Astrocyte of the hippocampus (primary cell): ENCODE data around the gene NCOA1.
"Not testable (repeated sequence)": the region's sequence is repeated elsewhere in the genome, so short reads cannot be mapped to it uniquely, and the experiment has no call there.

Experiments
- DNase-seq: peaks from one replicate; pipeline ENCODE4 v3.0.0; 2011; ENCODE audit warnings: low read depth, low spot score

The NCOA1 gene

GRCh38 chr2:24474053-24474452 is 17.0 kb upstream of the NCOA1 start:
- DNase-seq, result no peak

- DNase-seq, result no peak
Measured at GRCh38 chr2:24477229-24477628, 13.8 kb upstream of the NCOA1 start.

- DNase-seq, result no peak
Measured at GRCh38 chr2:24478243-24478642, 12.8 kb upstream of the NCOA1 start.

- DNase-seq, result no peak
Measured at GRCh38 chr2:24480245-24480644, 10.8 kb upstream of the NCOA1 start.

- DNase-seq, result no peak
Measured at GRCh38 chr2:24482251-24482971, 8.6 kb upstream of the NCOA1 start.

- no peak for DNase-seq
Measured at GRCh38 chr2:24482972-24483300, 8.1 kb upstream of the NCOA1 start.

- not testable (repeated sequence) for DNase-seq
Measured at GRCh38 chr2:24484677-24485076, 6.4 kb upstream of the NCOA1 start.

GRCh38 chr2:24485197-24485596 is 5.9 kb upstream of the NCOA1 start:
- no peak for DNase-seq

- DNase-seq, result no peak
Measured at GRCh38 chr2:24486636-24487205, 4.3 kb upstream of the NCOA1 start.

- DNase-seq, result peak; percentile 7
Measured at GRCh38 chr2:24489465-24490180, 1.4 kb upstream of the NCOA1 start.

GRCh38 chr2:24490181-24490689 is 819 bp upstream of the NCOA1 start:
- peak; percentile 51 for DNase-seq

- peak; percentile 68 for DNase-seq
Measured at GRCh38 chr2:24491542-24492420, 727 bp downstream of the NCOA1 start.

- no peak for DNase-seq
Measured at GRCh38 chr2:24492421-24493279, 1.6 kb downstream of the NCOA1 start.

- DNase-seq, result no peak
Measured at GRCh38 chr2:24493713-24494112, 2.7 kb downstream of the NCOA1 start.

- DNase-seq, result no peak
Measured at GRCh38 chr2:24494410-24494809, 3.4 kb downstream of the NCOA1 start.

GRCh38 chr2:24495451-24495850 is 4.4 kb downstream of the NCOA1 start:
- DNase-seq, result no peak

GRCh38 chr2:24496959-24497358 is 5.9 kb downstream of the NCOA1 start:
- DNase-seq, result no peak

- DNase-seq, result no peak
Measured at GRCh38 chr2:24497685-24498084, 6.6 kb downstream of the NCOA1 start.

GRCh38 chr2:24498121-24498520 is 7.1 kb downstream of the NCOA1 start:
- DNase-seq, result no peak

GRCh38 chr2:24501813-24502212 is 10.8 kb downstream of the NCOA1 start:
- no peak for DNase-seq
